Small intestine (tissue), 7 donors: ENCODE data around the gene CREBZF. TPM values are rescaled to one million over a fixed set of nuclear protein-coding genes. Genes with fewer than 3 reads are reported as not detected.

Source experiments
- DNase-seq, 2 donors: peaks; one replicate each; pipeline versions ENCODE4 v3.0.0 to v3.0.0-alpha.2; 2013
- FAIRE-seq: peaks from 2 replicates; lab custom pipeline; 2012; peaks lifted over from hg19 to GRCh38; lab: Jason Lieb, UNC
- H3K27ac ChIP-seq, 3 donors: one replicate each; pipeline ENCODE4 v1.5.1; 2013; ENCODE audit warnings: low read length in 2 of 3, mild to moderate bottlenecking in 2 of 3, control low read depth in 1 of 3, inconsistent platforms in 1 of 3, low read depth in 1 of 3, moderate library complexity in 1 of 3
- H3K27me3 ChIP-seq, 3 donors: one replicate each; pipeline ENCODE4 v1.6.1; 2013; ENCODE audit warnings: low read length in 3 of 3, inconsistent platforms in 1 of 3; ENCODE audit not compliant: control insufficient read depth in 3 of 3, insufficient read depth in 3 of 3
- H3K36me3 ChIP-seq, 3 donors: one replicate each; pipeline ENCODE4 v1.6.1; 2013; ENCODE audit warnings: low read length in 3 of 3, inconsistent platforms in 1 of 3, low read depth in 1 of 3, mild to moderate bottlenecking in 1 of 3, moderate library complexity in 1 of 3; ENCODE audit not compliant: control insufficient read depth in 3 of 3, insufficient read depth in 2 of 3
- H3K4me1 ChIP-seq, 3 donors: one replicate each; pipeline ENCODE4 v1.6.1; 2013; ENCODE audit warnings: low read length in 2 of 3, inconsistent platforms in 1 of 3, low read depth in 1 of 3, mild to moderate bottlenecking in 1 of 3, moderate library complexity in 1 of 3; ENCODE audit not compliant: control insufficient read depth in 3 of 3, insufficient read depth in 2 of 3
- H3K4me3 ChIP-seq, 3 donors: one replicate each; pipeline ENCODE4 v1.5.1; 2013; ENCODE audit warnings: low read length in 3 of 3, control low read depth in 1 of 3, inconsistent platforms in 1 of 3, low read depth in 1 of 3, mild to moderate bottlenecking in 1 of 3, moderate library complexity in 1 of 3
- H3K9me3 ChIP-seq, 2 donors: one replicate each; pipeline ENCODE4 v1.6.1; 2013; ENCODE audit warnings: low read depth in 1 of 2, low read length in 1 of 2; ENCODE audit not compliant: control insufficient read depth in 2 of 2, insufficient read depth in 1 of 2
- WGBS, 3 donors: extraction: QIAGEN DNeasy Blood & Tissue Kit; methylation state at CpG; one replicate each; pipeline ENCODE4 v1.1.7; 2013; 5-methylcytosine and 5-hydroxymethylcytosine counted together
- polyA plus RNA-seq, 4 donors: library from polyadenylated mRNA; stranded (reverse) in 3 of 4; unstranded in 1 of 4; fragments of 200-250 nt in 3 of 4; fragments of 120-200 nt in 1 of 4; gene quantifications; one replicate each; pipeline versions ENCODE4 v1.2.1 to v1.2.3, GENCODE V29; 2013
- donor health status: healthy with polysubstance abuse.
- donor health status: control.
- donor health status: control.
- donor health status: Bipolar disorder and iron deficiency.
- donor health status: healthy.

Gene CREBZF
- polyA plus RNA-seq, 4 donors, result 13.0 to 78.6 (median 17.7) TPM

GRCh38 chr11:85699957-85700741, 35.2 kb upstream of the CREBZF start:
- H3K27me3 ChIP-seq, result no peaks in the 10 kb centered on the region
- DNase-seq (peak; percentile 27 to 41), FAIRE-seq (no peak)
- no peak overlapping the region for H3K4me3 ChIP-seq
- H3K4me1 ChIP-seq, result peaks cover 0 to 11% (median 4%) of the 10 kb centered on the region in 3 donors
- 11 to 51% (median 23%) methylated on average over 2 of the region's 2 CpGs for WGBS, 3 donors
- peaks cover 0 to 5% (median 0%) of the 10 kb centered on the region in 3 donors for H3K36me3 ChIP-seq
- H3K9me3 ChIP-seq, result no peaks in the 10 kb centered on the region
- peak overlapping the region; percentile 32 to 52 (median 37) for H3K27ac ChIP-seq

GRCh38 chr11:85698195-85698594, 33.3 kb upstream of the CREBZF start:
- WGBS, 3 donors, result 81 to 91% (median 90%) methylated on average over 1 of the region's 1 CpG
- H3K9me3 ChIP-seq, result no peaks in the 10 kb centered on the region
- H3K4me1 ChIP-seq, result peaks cover 0 to 11% (median 4%) of the 10 kb centered on the region in 3 donors

GRCh38 chr11:85697747-85698146, 32.8 kb upstream of the CREBZF start:
- H3K4me3 ChIP-seq, result no peak overlapping the region
- no peak overlapping the region for H3K27ac ChIP-seq
- FAIRE-seq, result no peak
- H3K27me3 ChIP-seq, result no peaks in the 10 kb centered on the region
- no peak for DNase-seq
- no peaks in the 10 kb centered on the region for H3K9me3 ChIP-seq
- H3K4me1 ChIP-seq, result peaks cover 0 to 11% (median 4%) of the 10 kb centered on the region in 3 donors
- 86 to 97% (median 96%) methylated on average over 2 of the region's 2 CpGs for WGBS, 3 donors
- H3K36me3 ChIP-seq, result peaks cover 0 to 5% (median 2%) of the 10 kb centered on the region in 3 donors

More at GRCh38 chr11:85698195-85698594, 33.3 kb upstream of the CREBZF start:
- DNase-seq (no peak), FAIRE-seq (no peak)
- no peak overlapping the region for H3K27ac ChIP-seq
- no peak overlapping the region for H3K4me3 ChIP-seq
- H3K27me3 ChIP-seq, result no peaks in the 10 kb centered on the region
- peaks cover 0 to 5% (median 2%) of the 10 kb centered on the region in 3 donors for H3K36me3 ChIP-seq

- DNase-seq (no peak), FAIRE-seq (no peak)
- H3K4me3 ChIP-seq, result no peak overlapping the region
- no peaks in the 10 kb centered on the region for H3K9me3 ChIP-seq
- peaks cover 0 to 10% (median 3%) of the 10 kb centered on the region in 3 donors for H3K4me1 ChIP-seq
- no peaks in the 10 kb centered on the region for H3K27me3 ChIP-seq
- H3K36me3 ChIP-seq, result peaks cover 0 to 5% (median 2%) of the 10 kb centered on the region in 3 donors
- H3K27ac ChIP-seq, result no peak overlapping the region
These were observed 30.6 kb upstream of the CREBZF start for GRCh38 chr11:85695546-85695945.

- Histone ChIP-seq H3K36me3 (peaks cover 0 to 5% (median 2%) of the 10 kb centered on the region in 3 donors), H3K27me3 (no peaks in the 10 kb centered on the region), H3K4me1 (peaks cover 0 to 2% (median 0%) of the 10 kb centered on the region in 3 donors), H3K27ac (no peak overlapping the region), H3K9me3 (no peaks in the 10 kb centered on the region), H3K4me3 (no peak overlapping the region)
- DNase-seq (peak; percentile 45 to 46), FAIRE-seq (peak; percentile 67)
- 96 to 100% (median 98%) methylated on average over 1 of the region's 1 CpG for WGBS, 3 donors
These were observed 29.6 kb upstream of the CREBZF start for GRCh38 chr11:85694385-85694980.

GRCh38 chr11:85685820-85686459, 21.0 kb upstream of the CREBZF start, which contains the start of gene CCDC89:
TSS of gene CCDC89 (minus strand) at chr11:85686195. CDS start at chr11:85686130, 65 bp downstream.
- FAIRE-seq (no peak), DNase-seq (peak; percentile 16 to 52)
- peaks cover 0 to 4% (median 0%) of the 10 kb centered on the region in 3 donors for H3K4me1 ChIP-seq
- no peaks in the 10 kb centered on the region for H3K27me3 ChIP-seq
- 51 to 82% (median 75%) methylated on average over 13 of the region's 13 CpGs for WGBS, 3 donors
- H3K36me3 ChIP-seq, result no peaks in the 10 kb centered on the region
- no peaks in the 10 kb centered on the region for H3K9me3 ChIP-seq
- peak within 1 kb of the TSS in 2 of 3 donors; percentile 36 to 64 for H3K27ac ChIP-seq
- H3K4me3 ChIP-seq, result peak within 1 kb of the TSS in 1 of 3 donors; percentile 27

- DNase-seq, result peak; percentile 11 to 47
- no peaks in the 10 kb centered on the region for H3K36me3 ChIP-seq
- peak overlapping the region in 1 of 3 donors; percentile 27 for H3K4me3 ChIP-seq
- no peak for FAIRE-seq
- H3K9me3 ChIP-seq, result no peaks in the 10 kb centered on the region
- 63 to 65% (median 63%) methylated on average over 15 of the region's 15 CpGs for WGBS, 3 donors
- peak overlapping the region in 2 of 3 donors; percentile 36 to 64 for H3K27ac ChIP-seq
- no peaks in the 10 kb centered on the region for H3K27me3 ChIP-seq
- H3K4me1 ChIP-seq, result peaks cover 0 to 4% (median 0%) of the 10 kb centered on the region in 3 donors
These were observed 20.3 kb upstream of the CREBZF start for GRCh38 chr11:85685125-85685819.
